Measurements from ENCODE around the gene ATP11C.
A peak's percentile ranks its signal among the peaks of the same experiment; 100 is the strongest.
"Not testable (repeated sequence)": the region's sequence is repeated elsewhere in the genome, so short reads cannot be mapped to it uniquely, and the experiment has no call there.

The ATP11C gene

DNA sequence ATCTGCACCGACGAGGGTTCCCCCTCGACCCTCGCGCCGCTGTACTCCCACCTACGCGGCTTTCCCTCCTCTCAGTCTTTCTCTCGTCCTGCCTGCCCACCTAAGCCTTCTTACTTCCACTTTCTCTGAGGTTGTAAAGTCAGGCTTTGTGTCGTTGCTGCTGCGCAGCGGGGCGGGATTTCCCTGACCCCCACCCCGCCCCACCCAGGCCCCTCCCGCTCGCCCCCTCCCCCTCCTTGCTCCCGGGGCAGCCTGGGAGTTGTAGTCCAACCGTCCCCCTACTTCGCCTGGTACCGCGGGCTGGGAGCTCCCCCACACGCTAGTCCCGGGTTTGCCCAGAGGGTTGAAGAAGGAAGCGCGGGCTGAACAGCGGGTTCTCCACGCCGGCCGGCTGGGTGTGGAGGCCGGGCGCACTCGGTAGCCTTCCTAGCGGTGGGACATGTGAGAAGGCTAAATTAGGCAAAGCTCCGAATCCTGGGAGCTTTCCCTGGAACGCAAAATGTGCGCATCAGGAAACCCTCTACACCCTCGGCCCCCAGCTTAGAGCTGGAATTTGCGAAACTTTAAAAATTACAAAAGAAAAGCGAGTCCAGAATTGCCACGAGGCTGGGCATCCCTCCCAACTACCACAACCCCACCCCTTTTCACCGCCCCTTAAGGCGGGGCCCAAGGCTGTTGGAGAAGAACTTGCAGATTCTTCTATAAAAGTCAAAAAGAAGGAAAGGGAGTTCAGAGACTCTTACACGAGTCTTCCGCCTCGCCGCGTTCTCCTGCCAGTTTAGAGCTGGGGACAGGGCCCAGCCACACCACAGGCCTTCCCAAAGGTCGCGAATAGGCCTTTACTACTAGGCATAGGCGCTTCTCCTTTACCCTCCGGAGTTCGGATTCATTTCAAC lies at the start of gene ATP11C:
TSS of gene ATP11C (minus strand) at position 153 of the 896 bp plus-strand sequence. CDS start 1,011 bp downstream, outside the sequence.
- peak; percentile 45 for DNase-seq

DNA sequence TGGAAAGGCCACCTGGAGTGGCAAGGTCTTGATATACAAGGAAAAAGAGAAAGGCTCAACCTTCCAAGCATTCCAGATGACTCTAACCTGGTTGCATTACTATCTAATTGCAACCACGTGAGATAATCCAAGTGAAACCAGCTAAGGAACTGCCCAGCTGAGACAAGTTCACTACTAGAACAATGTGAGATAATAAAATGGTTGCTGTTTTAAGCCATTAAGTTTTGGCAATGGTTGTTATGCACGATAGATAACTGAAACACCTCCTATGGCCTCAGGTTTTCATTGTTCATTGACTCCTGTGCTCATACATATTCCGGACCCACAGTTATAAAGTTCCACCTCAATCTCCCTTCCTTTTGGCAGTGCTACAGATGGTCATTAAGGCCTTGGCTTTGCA lies 41.6 kb upstream of the ATP11C start:
- DNase-seq = no peak

DNA sequence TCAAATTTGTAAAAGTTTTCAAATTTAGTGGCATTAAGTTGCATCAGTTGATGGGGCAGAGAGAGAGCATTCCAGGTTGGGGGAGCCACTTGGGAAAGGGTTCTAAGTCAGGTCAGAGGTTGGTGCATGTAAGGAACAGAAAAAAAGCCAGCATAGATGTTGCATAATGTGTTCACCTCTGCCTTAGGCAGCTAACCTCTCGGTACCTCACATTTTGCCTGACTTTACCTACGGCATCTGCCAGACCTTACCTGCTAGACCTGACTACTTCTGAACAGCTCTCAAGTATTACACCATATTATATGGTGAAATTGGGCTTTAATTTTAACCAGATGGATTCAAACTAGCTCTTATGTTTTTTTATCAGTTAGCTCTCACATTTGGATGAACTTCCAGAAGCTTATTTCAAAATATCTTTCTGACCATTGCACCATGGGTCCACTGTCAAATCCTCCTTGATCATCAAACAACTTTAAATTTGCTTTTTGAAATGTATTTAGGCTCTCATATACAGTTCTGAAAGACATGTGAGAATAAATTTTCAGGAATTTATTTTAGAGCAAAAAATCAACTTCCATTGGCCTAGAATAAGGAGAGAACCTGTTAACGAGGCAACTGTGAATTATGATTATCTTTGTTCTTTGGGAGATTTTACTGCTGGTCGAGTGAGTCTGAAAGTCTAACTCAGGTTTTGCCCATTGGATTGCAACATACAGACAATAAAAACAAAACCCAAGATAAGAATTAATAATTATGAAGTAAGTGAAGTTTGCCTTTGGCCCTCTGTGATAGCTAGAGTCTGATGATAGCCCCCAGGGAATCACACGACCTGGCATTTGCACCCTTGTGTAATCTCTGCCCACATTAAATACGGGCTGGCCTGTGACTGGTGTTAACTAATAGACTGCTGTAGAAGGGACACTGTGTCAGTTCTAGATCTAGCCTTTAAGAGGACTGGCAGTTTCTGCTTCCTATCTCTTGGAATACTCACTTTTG lies 40.1 kb upstream of the ATP11C start:
- no peak for DNase-seq

DNA sequence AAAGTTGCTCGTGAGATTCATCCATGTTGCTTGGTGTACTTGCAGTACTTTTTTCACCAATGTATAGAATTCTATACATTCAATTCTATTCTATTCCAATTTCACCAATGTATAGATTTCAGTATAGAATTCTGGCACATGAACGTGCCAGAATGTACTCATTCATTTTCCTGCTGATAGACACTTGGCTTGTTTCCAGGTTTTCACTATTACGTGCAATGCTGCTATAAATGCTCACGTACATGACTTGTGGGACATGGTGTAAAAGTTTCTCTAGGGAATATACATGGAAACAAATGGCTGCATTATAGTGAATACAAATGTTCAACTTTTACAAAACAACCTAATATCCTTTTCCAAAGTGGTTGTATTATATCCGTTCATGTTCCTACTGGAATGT lies 39.3 kb upstream of the ATP11C start:
- DNase-seq = no peak

DNA sequence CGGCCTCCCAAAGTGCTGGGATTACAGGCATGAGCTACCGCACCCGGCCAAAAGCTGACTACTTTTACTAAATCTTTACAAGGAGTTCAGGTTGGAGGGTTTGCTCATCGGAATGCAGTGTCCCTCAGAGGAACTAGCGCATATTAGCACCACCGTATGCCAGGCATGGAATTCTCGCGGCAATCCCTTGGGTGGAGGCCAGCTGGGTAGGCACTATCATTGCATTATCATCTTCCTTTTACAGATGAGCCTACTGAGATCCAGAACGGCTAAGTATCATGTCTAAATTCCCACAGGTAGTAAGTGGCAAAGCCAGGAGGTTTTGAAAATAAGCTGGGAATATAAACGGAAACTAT lies 38.5 kb upstream of the ATP11C start:
- no peak for DNase-seq

DNA sequence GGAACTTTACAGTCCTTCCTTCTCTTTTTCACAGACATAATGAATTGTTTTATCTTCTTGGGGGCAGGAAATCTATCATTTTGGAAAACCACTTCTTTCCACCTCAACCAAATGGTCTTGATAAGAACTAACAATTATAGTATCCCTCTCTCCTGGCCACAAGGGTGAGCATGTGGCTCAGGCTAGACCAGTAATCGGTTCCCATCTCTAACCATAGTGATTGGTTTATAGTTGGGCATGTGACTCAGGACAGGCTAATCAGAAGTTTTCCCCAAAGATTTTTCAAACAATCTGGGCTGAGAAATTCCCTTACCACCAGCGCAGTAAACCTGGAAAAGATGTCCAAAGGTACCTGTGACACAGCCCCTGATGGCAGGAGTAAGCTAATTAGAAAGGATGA lies 36.4 kb upstream of the ATP11C start:
- DNase-seq = no peak

DNA sequence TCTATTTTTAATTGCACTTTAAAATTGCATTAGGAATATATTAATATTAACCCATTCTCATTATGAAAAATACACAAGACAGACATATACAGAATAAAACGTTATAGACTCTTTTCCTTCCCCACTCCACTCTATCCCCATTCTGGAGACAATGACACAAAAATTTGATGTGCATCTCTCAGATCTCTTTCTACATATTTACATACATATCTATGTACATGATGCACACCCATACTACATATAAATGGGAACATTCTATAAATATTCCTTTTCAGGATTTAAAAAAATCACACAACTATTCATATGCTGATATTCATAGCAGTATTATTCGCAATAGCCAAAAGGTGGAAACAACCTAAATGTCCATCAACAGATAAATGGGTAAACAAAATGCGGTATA lies 34.9 kb upstream of the ATP11C start:
- no peak for DNase-seq

DNA sequence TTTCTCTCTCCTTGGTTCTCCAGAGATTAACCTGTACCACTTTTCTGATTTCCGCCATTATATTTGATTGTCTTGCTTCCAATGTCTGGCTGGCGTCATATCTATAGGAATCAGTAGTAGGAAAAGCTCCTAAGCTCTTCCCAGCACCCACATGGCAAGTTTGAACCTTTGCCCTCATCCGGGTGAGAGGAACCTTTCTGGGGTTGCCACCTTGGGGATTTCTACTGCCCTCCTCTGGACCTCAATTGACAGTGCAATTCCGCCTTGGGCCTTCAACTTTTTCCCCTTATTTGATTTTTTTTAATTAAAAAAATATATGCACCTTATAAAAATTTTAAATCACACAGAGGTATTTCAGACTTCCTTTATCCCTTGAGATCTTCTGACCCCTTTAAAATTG lies 34.4 kb upstream of the ATP11C start:
- DNase-seq = no peak

DNA sequence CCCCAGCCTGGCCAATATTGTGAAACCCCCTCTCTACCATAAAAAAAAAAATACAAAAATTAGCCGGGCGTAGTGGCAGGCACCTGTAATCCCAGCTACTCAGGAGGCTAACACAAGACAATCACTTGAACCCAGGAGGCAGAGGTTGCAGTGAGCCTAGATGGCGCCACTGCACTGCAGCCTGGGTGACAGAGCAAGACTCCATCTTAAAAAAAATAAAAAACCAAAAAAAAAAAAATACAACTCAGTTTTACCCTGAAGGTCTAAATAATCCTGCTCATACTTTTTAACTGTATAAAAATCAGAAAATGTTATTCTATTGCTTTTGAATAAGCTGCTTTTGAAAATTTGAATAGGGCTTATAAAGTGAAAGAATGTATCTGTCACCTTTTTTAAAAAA lies 33.3 kb upstream of the ATP11C start:
- not testable (repeated sequence) for DNase-seq

DNA sequence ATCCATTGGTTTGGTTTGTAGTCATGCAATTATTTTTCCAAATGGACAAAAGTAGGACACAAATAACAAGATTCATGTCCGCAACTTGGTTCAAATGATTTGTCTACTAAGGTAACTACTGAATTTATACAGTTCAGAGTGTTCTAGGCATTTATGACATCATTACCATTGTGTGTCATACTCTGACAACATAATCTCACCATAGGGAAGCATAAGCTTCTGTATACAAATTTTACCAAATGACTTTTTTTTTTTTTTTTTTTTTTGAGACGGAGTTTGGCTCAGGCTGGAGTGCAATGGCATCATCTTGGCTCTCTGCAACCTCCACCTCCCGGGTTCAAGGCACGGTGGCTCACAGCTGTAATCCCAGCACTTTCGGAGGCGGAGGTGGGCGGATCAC lies 32.6 kb upstream of the ATP11C start, which contains the start of gene CXorf66:
TSS of gene CXorf66 (minus strand) at position 101 of the 400 bp plus-strand sequence. CDS start at position 76, 25 bp downstream.
- DNase-seq = no peak

DNA sequence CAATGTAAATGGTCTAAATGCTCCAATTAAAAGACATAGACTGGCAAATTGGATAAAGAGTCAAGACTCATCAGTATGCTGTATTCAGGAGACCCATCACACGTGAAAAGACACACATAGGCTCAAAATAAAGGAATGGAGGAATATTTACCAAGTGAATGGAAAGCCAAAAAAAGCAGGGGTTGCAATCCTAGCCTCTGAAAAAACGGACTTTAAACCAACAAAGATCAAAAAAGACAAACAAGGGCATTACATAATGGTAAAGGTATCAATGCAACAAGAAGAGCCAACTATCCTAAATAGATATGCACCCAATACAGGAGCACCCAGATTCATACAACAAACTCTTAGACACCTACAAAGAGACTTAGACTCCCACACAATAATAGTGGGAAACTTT lies 28.2 kb upstream of the ATP11C start:
- not testable (repeated sequence) for DNase-seq

DNA sequence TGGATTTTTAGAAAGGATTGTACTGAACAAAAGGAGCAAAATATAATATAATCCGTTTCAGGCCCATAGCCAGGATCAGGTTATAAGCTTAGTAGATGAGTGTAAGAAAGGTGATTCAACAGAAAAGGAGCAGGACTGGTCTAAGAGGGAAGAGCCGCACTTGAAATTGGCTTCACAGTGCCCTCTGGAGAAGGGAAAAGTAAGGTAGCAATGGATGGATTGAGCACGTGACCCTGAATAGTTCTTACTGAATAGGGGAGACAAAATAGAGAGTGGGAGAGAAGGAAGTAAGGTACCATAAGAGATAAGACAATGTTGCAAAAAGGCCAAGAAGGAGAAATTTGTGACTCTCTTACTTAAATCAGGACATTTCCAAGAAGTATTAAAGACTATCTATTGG lies 16.9 kb upstream of the ATP11C start:
- DNase-seq = no peak

DNA sequence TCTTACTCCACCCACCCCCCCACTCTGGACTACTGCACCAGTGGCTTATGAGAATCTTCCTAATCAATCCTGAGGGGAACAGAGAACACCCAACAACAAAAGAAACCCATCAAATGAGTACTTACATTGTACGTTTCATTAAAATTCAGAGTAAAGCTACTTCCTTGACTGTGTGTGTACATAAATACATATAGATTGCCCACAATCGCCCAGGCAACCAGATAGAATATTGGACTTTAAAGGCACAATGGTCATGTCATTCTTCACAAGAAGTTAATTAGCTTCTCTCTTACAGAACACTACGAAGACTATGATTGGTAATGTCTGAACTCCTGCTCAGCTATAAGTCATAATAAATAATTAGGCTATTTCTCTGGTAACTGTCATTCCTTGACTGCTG lies 12.2 kb upstream of the ATP11C start:
- no peak for DNase-seq

DNA sequence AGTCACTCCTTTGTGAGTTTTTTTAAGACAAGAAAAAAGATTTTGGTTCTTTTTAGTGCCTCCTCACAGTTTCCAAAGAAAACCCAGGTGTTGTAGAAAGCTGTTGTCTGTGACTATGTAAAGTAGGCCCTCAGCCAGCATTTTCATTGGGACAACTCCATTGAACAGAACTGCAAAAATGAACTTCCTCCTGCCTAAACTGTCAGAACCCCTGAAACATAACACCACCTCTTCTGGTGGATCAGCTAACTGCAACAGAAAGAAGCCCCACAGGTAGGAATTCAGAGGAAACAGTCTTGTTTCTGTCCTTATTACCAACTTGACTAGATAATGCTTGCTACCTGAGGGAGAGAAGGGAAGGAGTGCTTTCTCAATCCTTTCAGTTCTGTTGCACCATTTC lies 3.4 kb upstream of the ATP11C start:
- no peak for DNase-seq

DNA sequence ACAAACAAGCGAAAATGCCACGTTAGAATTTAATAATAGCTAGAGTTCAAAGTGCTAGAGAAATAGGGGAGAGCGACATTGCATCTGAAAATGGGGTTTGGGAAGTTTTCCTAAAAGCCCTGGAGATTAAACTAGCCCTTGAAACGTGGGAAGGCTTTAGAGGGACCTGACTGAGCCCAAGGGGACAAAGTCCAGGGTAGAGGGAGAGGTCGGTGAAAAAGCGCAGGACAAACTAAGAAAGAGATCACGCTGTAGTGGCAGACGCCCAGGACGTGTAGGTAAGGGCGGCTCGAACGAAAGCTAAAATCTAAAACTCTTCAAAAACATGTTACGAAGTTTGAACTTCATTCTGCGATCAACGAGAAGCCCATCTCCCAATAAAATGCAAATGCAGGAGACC lies 1.1 kb upstream of the ATP11C start:
- DNase-seq = no peak

DNA sequence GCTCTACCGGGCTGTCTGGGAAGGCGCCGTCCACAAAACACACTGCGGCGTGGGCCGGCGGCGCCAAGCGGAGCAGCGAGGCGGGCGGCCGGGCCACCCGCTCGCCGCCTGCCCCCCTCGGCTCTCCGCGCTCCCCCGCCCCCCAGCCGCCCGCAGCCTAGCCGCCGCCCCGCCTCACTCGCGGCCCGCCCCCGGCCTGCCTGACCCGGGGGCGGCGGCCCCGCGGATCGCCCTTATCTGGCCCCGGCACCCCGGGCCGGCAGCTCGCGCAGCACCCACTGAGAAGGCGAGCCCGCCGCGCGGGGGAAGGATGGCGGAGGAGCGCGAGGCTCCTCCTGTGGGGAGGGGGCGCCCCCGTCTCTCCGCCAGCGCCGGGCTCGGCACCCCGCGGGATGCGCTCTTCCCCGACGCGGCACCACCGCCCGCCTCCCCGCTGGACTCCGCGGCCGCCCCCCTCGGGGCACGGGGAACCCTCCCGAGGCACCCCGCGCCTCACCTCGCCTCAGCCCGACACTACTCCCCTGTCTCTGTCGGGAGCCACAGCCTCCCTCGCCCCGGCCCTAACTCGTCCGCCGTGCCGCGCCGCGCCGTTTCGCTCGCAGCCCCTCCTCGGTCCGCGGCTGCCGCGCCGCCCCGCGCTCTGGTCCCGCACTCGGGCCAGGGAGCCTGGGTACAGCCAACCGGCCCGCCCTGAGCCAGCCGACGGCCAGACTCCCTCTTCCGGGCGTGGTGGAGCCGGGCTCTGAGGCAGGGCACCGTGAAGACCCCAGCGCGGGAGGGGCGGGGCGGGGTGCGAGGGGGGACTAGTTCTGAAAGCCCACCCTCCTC lies 566 bp downstream of the ATP11C start:
- DNase-seq = peak; percentile 17

DNA sequence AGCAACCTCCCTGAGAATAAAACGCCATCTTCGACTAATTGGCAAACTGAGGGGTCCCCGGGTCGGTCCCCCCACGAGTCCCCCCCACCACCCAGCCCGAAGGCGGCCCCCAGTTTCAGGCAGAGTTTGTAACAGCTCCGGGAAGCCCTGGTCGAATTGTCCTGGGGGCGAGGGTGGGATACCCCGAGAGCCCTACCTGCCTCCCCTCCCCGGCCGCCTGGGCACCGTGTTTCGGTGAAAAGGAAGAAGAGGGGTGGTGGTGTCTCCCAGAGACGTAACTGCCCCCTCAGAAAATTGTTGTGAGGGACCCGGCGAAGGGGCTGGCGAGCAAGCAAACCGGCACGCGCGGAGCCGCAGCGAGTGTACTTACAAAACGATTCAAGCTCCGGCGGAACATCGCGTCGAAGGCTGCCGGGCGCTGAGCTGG lies 1.2 kb downstream of the ATP11C start:
- DNase-seq = no peak

DNA sequence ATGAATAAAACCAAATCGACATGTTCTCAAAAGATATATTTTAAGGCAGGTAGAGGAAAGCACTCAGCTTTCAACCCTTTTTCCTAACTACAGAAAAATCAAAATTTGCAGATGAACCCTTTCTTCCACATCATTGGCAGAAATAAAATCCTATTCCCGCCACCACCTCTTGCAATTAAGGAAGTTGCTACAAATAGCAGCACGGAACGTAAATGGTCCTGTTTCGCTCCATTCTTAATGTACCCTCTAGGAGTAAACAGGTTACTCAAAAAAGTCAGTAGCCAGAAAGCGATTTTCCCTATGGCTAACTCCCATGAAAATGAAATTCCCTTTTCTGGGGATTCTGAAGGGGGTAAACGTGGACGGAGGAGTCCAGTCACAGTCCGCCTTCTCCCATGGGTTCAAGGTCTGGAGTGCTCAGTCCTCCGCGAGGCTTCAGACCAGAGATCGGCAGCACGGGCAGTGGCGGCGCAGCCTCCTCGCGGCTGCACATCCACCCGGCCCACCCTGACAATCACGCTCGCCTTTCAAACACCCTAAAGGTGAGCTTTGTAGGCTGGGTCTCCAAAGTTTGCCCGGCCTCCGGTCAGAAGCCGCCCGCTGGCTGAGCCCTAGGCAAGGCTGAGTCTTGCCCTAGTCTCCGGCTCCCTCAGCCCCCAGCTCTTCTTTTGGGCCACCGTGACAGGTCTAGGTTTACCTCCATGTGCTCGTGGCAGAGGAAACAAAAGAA lies 1.8 kb downstream of the ATP11C start:
- DNase-seq = no peak

DNA sequence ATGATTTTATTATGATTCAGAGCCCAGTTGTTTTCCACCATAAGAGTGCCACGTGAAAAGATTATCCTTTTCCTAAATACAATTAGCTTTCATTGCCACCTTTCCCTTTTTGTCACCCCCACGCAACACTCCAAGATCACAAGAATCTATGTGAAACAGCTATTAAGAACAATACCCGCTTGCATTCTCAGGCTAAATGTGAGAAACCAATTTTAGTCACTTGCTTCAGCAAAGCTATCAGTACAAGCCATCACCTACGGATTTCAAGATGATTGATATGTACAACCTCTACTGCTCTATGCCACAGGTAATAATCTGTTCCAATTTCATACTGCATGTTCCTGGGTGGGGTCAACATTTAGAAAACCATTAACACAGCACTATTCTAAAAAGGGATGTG lies 2.5 kb downstream of the ATP11C start:
- DNase-seq = no peak

DNA sequence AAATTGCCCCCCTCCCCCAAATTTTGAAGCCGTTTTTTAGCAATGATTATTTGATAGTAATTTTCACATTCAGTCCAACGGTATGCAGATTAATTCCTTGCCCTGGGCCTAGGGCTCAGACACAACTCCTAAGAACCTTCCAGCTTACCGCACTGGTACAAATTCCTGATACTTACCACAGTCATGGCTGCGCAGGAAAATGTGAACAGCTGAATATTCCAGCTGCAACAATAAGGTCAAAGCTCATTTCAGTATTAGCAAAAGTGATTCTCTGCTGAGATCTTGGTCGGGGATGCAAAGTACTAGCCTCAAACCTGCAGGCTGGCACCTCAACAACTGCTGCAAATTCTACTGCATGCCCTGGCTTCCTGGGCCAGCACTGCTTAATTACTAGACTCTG lies 3.0 kb downstream of the ATP11C start:
- DNase-seq = no peak

DNA sequence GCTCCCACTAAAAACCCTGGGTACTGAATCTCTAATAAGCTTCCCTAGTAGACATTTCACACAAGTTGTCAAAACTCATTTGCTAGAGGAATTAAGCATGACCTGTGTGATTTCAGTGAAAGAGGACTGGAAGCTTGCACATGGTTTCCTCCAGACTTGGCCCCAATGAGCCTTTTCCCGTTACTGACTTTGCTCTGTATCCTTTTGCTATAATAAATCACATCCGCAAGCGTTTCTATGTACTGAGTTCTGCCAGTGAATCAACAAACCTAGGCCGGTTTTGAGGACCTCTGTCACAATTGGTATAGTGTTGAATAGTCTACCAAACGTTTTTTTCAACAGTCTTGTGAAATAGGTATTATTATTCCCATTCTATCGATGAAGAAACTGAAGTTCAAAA lies 8.2 kb downstream of the ATP11C start:
- DNase-seq = no peak
